Ovary (tissue), 9 donors: ENCODE measurements around the gene PLG. TPM values are rescaled to one million over a fixed set of nuclear protein-coding genes. Genes with fewer than 3 reads are reported as not detected.
"Not testable (repeated sequence)": the region's sequence is repeated elsewhere in the genome, so short reads cannot be mapped to it uniquely, and the experiment has no call there.

Experiments
- DNase-seq, 5 donors: peaks; one replicate each; pipeline ENCODE4 v3.0.0-alpha.2; 2019 to 2020
- H3K27ac ChIP-seq, 2 donors: fragments of 200-600 bp; one replicate each; pipeline versions ENCODE4 v1.5.1 to v1.8.0; 2019 to 2022
- H3K27me3 ChIP-seq: fragments of 200-600 bp; one replicate; pipeline ENCODE4 v1.8.0; 2022
- H3K36me3 ChIP-seq: fragments of 200-600 bp; sonication (generic); one replicate; pipeline ENCODE4 v1.5.1; 2019
- H3K4me1 ChIP-seq: one replicate; pipeline ENCODE4 v1.8.1; 2013; ENCODE audit warnings: mild to moderate bottlenecking, moderate library complexity; ENCODE audit not compliant: insufficient read depth
- H3K4me3 ChIP-seq: fragments of 200-600 bp; sonication (generic); one replicate; pipeline ENCODE4 v1.5.1; 2017
- H3K9me3 ChIP-seq, 2 donors: fragments of 200-600 bp in 1 of 2; sonication (generic) in 1 of 2; one replicate each; pipeline versions ENCODE4 v1.5.1 to v1.8.1; 2013 to 2019; ENCODE audit warnings: mild to moderate bottlenecking in 1 of 2, moderate library complexity in 1 of 2
- CTCF ChIP-seq, 3 donors: fragments of 450-650 bp in 2 of 3; fragments of 200-600 bp in 1 of 3; IDR thresholded peaks; one replicate each; pipeline versions ENCODE4 v1.5.1 to v1.8.0; 2016 to 2022; ENCODE audit warnings: antibody characterized with exemption in 3 of 3, mild to moderate bottlenecking in 1 of 3
- EP300 ChIP-seq: sonication (generic); formaldehyde crosslinking; IDR thresholded peaks from one replicate; pipeline ENCODE4 v1.6.1; 2017; ENCODE audit warnings: antibody characterized with exemption
- POLR2A ChIP-seq: fragments of 450-650 bp; IDR thresholded peaks from one replicate; pipeline ENCODE4 v1.6.1; 2017; ENCODE audit warnings: antibody characterized with exemption, mild to moderate bottlenecking, moderate library complexity
- WGBS, 3 donors: extraction: QIAGEN DNeasy Blood & Tissue Kit in 1 of 3; methylation state at CpG; one replicate each; pipeline versions ENCODE4 v1.1.5 to v1.1.7; 2013 to 2017; 5-methylcytosine and 5-hydroxymethylcytosine counted together
- intact Hi-C, 4 donors: fragments of 100-400 bp; cut with DNase I; formaldehyde crosslinking; loops; one replicate each; pipeline versions ENCODE4 v1.11.0 to v1.15.1; 2022 to 2023
- polyA plus RNA-seq, 2 donors: library from polyadenylated mRNA; stranded (reverse); fragments of 200-250 nt in 1 of 2; fragments of 350-450 nt in 1 of 2; fragmentation: Illumina TruSeq in 1 of 2; extraction: RNeasy Lipid Tissue Mini Kit (QIAGEN cat#74804) in 1 of 2; gene quantifications; one replicate each; pipeline ENCODE4 v1.2.3, GENCODE V29; 2013 to 2014
- total RNA-seq, 7 donors: library from RNA; depleted of rRNA in 2 of 7; stranded (reverse); fragments of >200 nt in 2 of 7; fragmentation: NEBNext Ultra II Directional in 3 of 7; extraction: Animal tissue kit (Norgen Biotek cat#: 25700) in 3 of 7; gene quantifications; one replicate each; pipeline versions ENCODE4 v1.1.0 to v1.2.4, GENCODE V29; 2016 to 2023
- donor health status: DM: no; HTN: no; CAD: no; lungs with moderate emphysema.
- donor health status: DM: no; HTN: no; CAD: no.
- donor health status: Bipolar disorder and iron deficiency.
- donor health status: DM: yes; HTN: yes; CAD: no.
- donor health status: DM: no; HTN: no; CAD: no.
- donor health status: DM: yes; HTN: yes; CAD: no.

PLG gene
- total and polyA plus RNA-seq, 9 donors, result 0.11 to 1.4 (median 0.38) TPM; not detected in 4

GRCh38 chr6:160679402-160679769, 22.7 kb upstream of the PLG start:
- peak in 3 of 5 donors; percentile 31 to 40 (median 36) for DNase-seq
- H3K4me3 ChIP-seq, result no peak overlapping the region
- intact Hi-C loops, result no loop called here
- no peaks in the 10 kb centered on the region for H3K36me3 ChIP-seq
- 2 to 10% (median 2%) methylated on average over 14 of the region's 14 CpGs for WGBS, 3 donors
- no peaks in the 10 kb centered on the region for H3K9me3 ChIP-seq
- no peak overlapping the region for H3K27ac ChIP-seq
- no peak for TF ChIP-seq POLR2A
- TF ChIP-seq CTCF (IDR thresholded peaks at IDR 0.05), result no peak
- no peak for TF ChIP-seq EP300
- no peaks in the 10 kb centered on the region for H3K27me3 ChIP-seq
- no peaks in the 10 kb centered on the region for H3K4me1 ChIP-seq

- intact Hi-C loops, H3K4me1 ChIP-seq, DNase-seq, H3K4me3 ChIP-seq, H3K36me3 ChIP-seq, H3K27ac ChIP-seq, H3K9me3 ChIP-seq, H3K27me3 ChIP-seq: not testable (repeated sequence)
- 77 to 89% (median 78%) methylated on average over 26 to 32 of the region's 32 CpGs for WGBS, 3 donors
Measured at GRCh38 chr6:160685101-160685761, 16.8 kb upstream of the PLG start.

GRCh38 chr6:160685762-160686450, 16.1 kb upstream of the PLG start:
- Histone ChIP-seq H3K4me1 (no peaks in the 10 kb centered on the region), H3K27me3 (no peaks in the 10 kb centered on the region), H3K9me3 (no peaks in the 10 kb centered on the region), H3K36me3 (no peaks in the 10 kb centered on the region), H3K27ac (no peak overlapping the region), H3K4me3 (no peak overlapping the region)
- no peak for TF ChIP-seq POLR2A
- no peak for TF ChIP-seq EP300
- no peak for TF ChIP-seq CTCF (IDR thresholded peaks at IDR 0.05)
- WGBS, 3 donors, result 72 to 86% (median 77%) methylated on average over 5 of the region's 5 CpGs
- intact Hi-C loops, result no loop called here
- DNase-seq, result no peak

- no peak for DNase-seq
- Histone ChIP-seq H3K4me3 (no peak overlapping the region), H3K27me3 (no peaks in the 10 kb centered on the region), H3K27ac (no peak overlapping the region), H3K4me1 (no peaks in the 10 kb centered on the region), H3K36me3 (no peaks in the 10 kb centered on the region), H3K9me3 (no peaks in the 10 kb centered on the region)
- TF ChIP-seq POLR2A, result no peak
- no peak for TF ChIP-seq CTCF (IDR thresholded peaks at IDR 0.05)
- no peak for TF ChIP-seq EP300
- WGBS, 3 donors, result 83 to 90% (median 86%) methylated on average over 9 of the region's 9 CpGs
- intact Hi-C loops, result no loop called here
Measured at GRCh38 chr6:160690458-160690857, 11.6 kb upstream of the PLG start.

GRCh38 chr6:160691617-160692016, 10.4 kb upstream of the PLG start:
- TF ChIP-seq CTCF (IDR thresholded peaks at IDR 0.05), result no peak
- no peak for TF ChIP-seq POLR2A
- TF ChIP-seq EP300, result no peak
- no peaks in the 10 kb centered on the region for H3K27me3 ChIP-seq
- H3K27ac ChIP-seq, result no peak overlapping the region
- intact Hi-C loops, result no loop called here
- H3K36me3 ChIP-seq, result no peaks in the 10 kb centered on the region
- no peak for DNase-seq
- WGBS, 3 donors, result 74 to 77% (median 76%) methylated on average over 5 of the region's 5 CpGs
- H3K9me3 ChIP-seq, result no peaks in the 10 kb centered on the region
- no peaks in the 10 kb centered on the region for H3K4me1 ChIP-seq
- no peak overlapping the region for H3K4me3 ChIP-seq
